Stimulated activated CD4-positive, alpha-beta T cell treated with anti-CD3 and anti-CD28 coated beads, Interleukin-15, amount 100 ng/mL, for 48 hours (primary cell): Measurements from ENCODE around the gene VSTM2B.
"Not testable (repeated sequence)": the region's sequence is repeated elsewhere in the genome, so short reads cannot be mapped to it uniquely, and the experiment has no call there.

ENCODE experiments used
- DNase-seq, 2 donors: peaks; one replicate each; pipeline ENCODE4 v3.0.0-alpha.2; 2020; ENCODE audit warnings: low read depth in 2 of 2

Gene VSTM2B

DNA sequence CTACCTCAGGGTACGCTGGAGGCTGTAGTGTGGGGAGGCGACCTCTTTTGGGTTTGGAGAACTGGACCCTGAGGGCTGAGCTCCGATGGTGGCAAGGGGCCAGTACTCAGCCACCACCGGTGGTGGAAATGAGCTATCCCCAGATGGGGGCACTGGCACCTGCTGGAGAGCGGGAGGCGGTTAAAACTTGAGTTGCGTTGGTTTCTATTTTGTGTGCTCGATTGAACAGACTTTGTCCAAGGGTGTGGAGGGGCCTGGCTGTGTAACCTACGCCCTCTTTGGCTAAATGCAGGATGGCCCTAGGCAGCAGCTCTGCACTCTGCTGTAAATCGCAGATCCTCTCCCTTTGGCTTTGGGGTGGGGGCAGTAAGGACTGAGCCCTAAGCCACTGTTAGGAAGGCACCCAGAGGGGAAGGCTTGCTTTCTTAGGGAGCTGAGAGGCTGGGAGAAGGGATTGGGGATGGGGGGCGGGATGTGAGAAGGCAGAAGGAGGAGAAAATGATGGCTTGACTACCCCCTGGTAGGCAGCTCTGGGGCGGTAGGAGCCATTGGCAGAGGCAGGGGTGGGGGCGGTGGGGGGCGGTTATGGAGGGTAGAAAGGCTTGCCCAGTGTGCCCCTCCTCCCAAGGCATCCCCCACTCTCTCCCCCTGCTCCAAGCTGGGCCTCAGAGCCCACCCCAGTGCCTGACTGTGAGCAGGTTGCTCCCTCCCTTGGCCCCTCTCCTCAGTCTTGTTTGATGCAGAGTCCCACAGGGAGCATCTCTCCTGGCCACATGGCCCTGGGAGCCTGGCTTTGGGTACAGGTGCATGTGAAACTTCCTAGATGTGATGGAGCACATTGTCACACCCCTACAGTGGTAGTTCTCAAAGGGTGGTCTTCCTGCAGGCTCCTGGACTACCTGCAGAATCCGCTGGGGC is 5.0 kb downstream of the VSTM2B start:
- DNase-seq: no peak

DNA sequence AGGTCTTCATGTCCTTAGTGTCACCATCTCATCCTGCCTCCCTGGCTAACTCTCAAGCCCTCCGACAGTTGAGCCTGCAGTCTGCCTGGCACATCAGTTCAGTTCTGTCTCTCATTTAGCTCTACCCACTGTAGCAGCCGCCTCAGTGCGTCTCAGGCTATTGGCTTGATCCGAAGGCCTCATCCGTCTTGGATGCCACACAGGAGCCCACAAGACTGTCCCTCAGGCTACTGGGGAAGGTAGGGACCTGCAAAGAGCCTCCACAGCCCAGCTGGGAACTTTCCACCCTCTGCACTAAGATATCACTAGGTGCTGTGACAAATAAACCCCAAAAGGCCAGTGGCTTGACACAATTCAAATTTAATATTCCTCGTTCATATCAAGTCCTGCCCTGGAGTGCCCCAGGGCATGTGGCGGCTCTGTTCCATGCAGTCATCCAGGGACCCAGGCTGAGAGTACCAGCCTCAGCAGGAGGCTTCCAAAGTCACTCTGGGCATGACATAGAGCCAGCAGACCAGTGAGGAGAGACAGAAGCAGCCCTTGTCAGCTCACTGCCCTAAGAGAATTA is 5.7 kb downstream of the VSTM2B start:
- no peak for DNase-seq

DNA sequence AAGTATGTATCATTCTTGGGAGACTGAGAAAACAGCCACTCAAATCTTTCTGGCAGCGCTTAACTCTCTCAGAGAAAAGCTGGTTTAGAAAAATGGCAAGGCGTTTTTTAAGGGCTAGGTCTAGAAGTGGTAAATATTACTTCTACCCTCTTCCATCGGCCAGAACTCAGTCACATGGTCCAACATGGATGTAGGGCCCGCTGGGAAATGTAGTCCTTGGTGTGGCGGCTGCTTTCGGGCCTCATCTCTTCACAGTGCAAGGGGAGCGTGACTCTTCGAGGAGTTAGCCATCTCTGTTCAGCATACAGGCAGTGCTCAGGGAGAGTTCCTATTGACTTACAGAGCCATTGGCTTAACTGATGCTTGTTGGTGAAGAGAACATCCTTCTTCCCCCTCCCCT is 6.3 kb downstream of the VSTM2B start:
- DNase-seq: no peak

DNA sequence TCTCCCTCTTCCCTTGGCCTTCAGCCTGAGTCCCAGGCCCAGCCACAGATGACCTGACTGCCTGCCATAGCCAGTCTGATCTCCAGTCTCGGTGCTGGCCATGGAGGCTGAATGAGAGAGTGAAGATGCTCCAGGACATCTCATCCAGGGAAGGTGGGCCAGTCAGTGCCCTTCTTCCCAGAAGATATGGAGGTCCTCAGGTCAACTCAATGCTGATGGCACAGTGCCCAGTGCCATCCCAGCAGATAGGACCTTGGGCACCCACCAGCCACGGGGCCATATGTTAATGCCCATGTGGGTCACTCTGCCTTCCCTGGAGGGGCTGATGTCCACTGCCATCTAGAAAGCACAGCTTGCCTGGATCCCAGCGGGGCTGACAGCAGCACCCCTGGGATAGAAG is 7.2 kb downstream of the VSTM2B start:
- no peak for DNase-seq

DNA sequence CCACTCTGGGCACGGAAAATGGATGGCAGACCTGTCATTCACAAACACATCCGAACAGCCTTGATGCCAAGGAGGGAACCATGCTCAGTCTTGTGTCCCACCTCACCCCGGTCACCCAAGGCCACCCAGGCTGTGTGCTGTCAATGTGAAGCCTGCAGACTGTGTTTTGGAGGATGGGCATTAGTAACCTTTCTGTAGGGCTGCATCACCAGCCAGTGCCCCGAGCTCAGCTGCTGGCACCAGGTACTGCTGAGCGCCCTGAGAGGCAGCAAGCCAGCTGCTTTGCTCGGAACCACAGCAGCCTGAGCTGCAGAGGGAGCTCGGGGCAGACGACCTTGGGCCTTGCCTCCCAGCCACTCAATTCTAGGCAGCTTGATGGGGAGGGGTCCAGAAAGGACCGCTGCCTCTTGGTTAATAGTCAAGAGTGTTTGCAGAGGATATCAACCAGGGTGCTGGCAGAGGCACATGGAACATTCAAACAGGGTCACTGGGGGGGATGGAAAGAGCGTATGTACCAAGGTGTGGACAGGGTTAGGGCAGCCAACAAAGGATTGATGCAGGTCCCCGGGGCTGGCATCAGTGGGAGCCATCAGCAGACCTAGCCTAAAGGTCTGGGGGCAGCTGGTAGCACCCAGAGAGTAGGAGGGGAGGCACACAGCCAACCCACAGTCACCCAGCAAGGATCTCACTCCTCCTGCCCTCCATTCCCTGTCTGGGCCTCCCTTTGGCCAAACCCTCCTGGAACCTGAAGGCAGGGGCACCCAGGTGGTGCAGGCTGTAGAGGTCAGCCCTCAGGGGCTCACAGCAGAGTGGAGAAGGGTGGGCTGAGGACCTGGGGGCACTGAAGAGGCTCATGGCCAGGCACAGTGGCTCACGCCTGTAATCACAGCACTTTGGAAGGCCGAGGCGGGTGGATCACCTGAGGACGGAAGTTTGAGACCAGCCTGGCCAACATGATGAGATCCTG is 8.1 kb downstream of the VSTM2B start:
- no peak for DNase-seq

DNA sequence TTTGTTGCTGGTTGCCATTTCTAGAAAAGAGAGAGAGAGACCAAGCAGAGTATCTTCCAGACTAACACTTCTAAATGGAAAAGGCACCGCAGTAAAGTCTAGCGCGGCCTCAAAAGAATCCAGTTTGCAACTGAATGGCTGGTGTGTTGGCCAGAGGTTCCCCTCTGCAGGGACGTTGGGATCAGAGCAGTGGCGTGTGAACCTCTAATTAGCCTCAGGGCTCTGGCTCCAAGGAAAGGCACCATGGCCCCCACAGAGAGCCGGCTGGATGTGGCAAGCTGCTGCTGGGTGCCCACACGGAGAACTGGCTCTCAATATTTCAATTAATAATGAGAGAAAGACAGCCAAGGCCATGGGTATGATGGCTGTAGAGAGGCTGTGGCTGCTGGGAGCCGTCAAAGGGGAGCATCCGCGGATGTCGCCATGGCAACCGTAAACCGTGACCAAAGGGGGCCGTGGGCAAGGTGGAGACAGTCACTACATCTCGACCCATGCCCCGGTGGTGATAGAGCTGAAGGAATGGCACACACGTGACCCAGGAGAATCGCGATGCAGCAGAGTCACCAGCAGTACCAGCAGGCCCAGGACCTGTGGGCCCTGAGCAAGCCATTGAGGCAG is 9.5 kb downstream of the VSTM2B start:
- no peak for DNase-seq

DNA sequence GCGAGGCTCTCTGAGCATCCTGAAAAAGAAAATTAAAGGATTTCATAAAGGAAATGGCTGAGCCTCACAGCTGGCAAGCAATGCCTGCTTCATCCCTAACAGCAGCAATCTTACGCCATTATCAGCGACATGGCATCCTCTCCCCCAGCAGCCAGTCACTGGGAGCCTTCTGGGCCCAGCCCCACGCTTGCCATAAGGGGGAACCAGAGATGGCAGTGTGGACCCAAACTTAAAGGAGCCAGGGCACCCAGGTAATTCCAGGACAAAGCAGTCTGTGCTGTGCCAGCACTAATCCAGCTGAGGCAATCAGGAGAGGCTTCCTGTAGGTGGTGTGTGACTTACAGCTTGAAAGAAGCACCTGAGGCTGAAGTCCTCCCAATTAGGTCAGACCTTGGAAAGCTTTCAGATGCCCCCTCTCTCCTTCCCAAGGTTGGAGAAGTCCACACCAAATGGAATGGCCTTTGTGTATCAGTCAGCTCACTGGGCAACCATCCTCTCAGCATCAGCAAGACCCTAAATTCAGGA is 10.3 kb downstream of the VSTM2B start:
- no peak for DNase-seq

DNA sequence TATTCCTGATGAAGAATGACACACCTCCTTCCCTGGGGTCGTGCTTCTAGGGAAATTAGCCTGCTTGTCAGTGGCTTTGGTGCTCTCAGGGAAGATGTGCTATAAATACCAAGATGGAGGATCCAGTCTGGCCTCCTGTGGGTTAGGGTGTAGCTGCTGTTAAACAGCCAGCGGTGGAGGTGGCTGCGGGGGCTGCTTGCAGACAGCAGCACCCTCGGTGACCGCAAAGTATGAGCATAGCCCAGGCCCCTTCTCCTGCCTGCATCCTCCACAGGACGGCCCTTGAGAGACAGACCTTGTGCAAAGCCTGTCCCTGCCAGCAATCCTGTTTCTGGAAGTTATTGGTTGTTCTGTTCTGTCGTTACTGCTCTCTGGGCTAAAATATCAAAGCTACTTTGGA is 11.4 kb downstream of the VSTM2B start:
- DNase-seq: no peak

DNA sequence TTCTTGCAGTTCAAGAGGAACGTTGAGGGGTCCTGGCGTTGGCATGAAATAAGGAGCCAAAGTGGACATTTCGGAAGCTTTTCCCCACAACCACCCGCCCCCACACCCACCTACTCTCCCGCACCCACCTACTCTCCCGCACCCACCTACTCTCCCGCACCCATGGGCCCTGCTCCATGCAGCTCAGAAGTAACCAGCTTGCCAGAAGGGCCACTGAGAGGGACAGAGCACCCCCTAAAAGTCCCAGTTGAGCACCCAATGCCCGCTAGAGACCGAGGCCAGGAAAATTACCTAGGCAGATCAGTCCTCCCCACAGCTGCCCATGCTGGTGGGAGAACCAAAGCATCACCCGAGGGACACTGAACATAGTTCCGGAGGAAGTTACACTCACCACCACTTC is 11.8 kb downstream of the VSTM2B start:
- no peak for DNase-seq

DNA sequence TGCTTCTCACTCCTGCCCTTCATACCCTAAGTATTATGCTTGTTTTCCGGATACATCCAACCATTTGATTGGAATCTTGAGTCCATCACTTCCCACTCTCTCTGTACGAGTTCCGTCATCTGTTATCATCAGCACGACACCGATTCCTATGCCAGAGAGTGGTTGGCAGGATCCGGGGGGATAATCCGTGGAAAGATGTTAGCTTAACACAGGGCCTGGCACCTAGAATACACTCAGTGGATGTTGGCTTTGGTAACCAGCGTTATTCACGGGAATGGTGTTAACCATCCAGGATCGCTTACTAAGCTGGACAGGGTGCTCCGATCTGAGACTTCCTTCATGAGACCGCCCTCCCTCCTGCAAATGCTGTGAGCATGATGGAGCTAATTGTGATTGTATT is 12.4 kb downstream of the VSTM2B start:
- DNase-seq: no peak

DNA sequence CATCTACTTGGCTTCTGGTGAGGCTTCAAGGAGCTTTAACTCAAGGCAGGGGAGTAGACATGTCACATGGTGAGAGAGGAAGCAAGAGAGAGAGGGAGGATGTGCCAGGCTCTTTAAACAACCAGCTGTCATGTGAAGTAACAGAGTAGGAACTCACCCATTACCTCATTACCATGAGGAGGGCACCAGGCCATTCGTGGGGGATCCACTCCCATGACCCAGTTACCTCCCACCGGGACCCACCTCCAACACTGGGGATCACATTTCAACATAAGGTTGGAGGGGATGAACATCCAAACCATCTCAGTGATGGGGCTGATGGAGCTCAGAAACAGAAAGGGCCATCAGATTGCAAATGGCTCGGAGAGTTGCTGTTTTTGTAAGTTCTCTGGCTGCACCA is 12.9 kb downstream of the VSTM2B start:
- DNase-seq: no peak

DNA sequence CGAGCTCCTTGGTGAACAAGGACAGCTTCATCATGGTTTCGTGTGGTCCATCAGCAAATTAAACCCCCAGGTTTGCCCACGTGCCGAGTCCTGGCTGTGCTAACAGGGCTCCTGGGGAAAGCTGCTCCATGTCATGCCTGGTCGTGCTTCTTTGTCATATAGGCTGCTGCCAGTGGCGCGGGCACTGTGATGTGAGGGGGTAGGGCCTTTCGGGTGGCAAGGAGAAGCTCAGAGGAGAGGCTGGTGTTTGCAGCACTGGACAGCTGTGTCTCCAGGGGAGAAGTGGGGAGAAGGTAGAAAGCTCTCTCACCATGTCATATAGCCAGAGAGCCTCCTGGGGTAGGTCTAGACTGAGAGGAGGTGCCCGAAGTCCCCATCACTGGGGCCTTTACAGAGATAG is 13.3 kb downstream of the VSTM2B start:
- DNase-seq: no peak

DNA sequence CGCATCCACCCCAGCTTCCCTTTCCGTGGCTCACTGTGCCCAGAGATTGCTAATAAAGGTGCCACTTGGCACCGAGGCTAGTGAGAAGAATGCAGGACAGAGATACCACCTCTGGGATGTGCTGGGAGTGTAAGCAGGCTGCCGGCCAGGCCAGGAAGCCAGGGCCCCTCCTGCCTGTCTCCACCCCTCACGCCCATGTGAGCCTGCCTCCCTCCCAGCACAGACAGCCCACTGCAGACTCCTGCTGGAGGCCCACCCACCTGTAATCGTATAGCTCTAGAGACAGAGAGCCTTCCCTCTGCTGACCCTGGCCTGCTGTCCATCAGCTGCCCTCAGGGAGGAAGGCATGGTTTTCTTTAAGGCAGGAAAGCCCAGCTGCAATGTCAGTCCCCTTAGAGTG is 13.9 kb downstream of the VSTM2B start:
- no peak for DNase-seq

DNA sequence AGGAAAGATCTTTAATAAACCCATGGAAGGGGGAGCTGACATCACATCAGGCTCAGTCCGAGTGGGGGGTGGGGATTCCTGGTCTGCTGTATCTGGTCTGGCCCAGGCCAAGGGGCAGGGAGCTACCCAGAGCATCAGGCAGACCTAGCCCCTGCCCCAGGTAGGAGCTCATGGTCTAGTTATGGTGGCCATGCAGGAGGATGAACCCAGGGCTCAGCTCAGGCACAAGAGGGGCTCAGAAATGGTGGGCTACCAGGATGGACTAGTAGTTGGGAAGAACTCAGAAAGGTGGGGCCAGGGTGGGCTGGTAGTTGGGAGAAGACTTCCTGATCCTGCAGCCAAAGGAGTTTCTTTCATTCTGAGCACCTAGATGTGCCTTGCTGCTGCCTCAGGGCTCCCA is 14.3 kb downstream of the VSTM2B start:
- no peak for DNase-seq

DNA sequence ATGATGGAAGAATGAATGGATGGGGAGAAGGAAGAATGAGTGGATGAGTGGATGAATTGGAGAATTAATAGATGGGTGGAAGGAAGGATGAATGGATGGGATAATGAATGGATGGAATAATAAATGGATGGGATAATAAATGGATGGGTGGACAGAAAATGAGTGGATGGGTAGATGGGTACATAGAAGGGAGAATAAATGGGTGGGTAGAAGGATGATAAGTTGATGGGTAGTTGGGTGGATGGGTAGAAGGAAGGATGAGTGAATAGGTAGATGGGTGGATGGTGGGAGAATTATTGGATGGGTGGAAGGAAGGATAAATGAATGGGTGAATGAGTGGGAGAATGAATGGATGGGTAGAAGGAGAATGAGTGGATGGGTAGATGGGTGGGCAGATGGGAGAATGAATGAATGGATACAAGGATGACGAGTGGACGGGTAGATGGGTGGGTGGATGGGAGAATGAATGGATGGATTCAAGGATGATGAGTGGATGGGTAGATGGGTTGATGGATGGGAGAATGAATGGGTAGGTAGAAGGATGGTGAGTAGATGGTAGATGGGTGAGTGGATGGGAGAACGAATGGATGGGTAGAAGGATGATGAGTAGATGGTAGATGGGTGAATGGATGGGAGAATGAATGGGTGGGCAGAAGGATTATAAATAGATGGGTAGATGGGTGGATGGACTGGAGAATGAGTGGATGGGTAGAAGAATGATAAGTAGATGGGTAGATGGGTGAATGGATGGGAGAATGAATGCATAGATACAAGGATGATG is 15.9 kb downstream of the VSTM2B start:
- DNase-seq: no peak

DNA sequence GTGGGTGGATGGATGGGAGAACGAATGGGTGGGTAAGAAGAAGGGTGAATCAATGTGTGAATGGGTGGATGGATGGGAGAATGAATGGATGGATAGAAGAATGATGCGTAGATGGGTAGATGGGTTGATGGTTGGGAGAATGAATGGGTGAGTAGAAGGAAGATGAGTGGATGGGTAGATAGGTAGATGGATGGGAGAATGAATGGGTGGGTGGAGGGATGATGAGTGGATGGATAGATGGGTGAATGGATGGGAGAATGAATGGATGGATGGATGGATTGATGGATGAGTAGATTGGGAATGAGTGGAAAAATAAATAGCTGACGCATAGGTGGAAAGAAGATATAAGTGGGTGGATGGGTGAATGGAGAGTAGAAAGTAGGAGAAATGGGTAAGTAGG is 16.5 kb downstream of the VSTM2B start:
- no peak for DNase-seq

DNA sequence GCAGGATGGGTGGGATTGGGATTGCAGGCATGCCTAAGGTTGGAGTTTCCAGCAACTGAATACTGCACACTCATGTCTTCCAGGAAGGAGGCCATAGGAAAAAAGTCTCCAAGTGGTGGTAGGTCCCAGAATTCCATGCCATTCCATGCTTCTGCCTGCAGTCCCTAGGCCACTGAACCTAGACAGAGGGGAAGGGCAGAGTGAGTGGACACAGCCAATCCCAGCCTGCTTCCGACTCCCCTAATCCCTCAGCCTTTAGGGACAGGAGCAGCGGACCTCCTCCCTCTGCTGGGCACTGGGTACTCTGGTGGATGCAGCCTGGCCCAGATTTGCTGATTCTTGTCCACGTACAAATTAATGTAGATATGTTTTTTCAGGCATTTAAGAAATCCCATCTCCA is 17.0 kb downstream of the VSTM2B start:
- no peak for DNase-seq

DNA sequence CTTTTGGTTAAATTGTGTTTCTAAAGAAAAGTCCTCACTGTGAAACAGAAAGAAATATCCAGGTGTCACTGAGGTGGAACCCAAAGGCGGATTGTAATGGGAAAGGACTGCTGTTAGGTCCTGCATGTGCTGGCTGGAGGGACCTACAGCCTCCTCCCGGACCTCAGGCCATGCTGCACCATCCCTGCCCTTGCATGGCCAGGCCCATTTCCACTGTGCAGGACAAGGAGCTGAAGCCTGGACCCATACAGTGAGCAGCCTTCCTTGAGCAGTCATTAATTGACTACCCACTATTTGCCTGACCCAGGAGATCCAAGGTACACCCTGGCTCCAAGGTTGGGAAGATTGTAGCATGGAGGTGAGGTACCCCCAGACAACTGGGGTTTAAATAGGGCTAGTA is 17.6 kb downstream of the VSTM2B start:
- DNase-seq: no peak

DNA sequence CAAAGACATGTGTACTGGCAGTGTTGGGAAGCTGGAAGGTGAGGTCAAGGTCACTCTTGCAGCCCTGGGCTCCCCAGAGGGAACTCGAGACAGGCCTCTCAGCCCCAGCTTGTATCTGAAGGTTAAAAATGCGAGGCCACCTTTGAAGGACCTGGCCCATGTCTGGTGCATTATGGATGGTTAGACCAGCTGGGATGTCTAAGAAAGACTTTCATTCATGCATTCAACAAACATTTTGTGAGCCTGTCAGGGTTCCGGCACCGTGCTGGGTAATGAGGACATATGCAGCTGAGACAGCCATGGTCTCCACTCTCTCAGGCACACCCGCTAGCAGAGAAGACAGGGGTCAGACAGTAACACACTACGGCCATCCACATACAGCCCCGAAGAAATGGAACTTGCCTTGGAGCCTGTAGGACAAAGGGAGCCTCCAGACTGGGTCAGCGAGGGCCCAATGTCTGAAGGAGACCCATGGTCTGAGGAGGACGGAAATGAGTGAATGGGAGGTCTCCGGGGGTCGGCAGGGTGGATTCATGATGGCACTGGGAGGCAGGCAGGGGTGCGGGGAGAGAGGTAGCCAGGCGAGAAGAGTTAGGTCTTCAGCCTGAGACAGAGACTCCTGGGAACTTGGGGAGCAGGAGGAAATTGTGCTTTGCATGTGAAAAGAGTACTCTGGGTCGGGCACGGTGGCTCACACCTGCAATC is 19.0 kb downstream of the VSTM2B start:
- no peak for DNase-seq

DNA sequence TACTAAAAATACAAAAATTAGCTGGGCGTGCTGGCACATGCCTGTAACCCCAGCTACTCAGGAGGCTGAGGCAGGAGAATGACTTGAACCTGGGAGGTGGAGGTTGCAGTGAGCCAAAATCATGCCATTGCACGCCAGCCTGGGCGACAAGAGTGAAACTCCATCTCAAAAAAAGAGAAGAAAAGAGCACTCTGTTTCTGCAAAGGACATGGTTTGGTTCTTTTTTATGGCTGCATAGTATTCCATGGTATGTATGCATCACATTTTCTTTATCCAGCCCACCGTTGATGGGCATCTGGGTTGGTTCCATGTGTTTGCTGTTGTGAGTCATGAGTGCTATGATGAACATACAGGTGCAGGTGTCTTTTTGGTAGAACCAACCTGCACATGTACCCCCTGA is 19.7 kb downstream of the VSTM2B start:
- DNase-seq: not testable (repeated sequence)
